HEK293 (cell line): ENCODE results near the gene CYB5R4.

Source experiments
- CTCF ChIA-PET: fragments of 350-600 bp; formaldehyde crosslinking; extraction: SDS; loops from one replicate; lab custom pipeline; 2021; ENCODE audit warnings: antibody characterized with exemption; lab: Yijun Ruan, JAX
- POLR2A ChIA-PET: fragments of 300-600 bp; formaldehyde crosslinking; extraction: SDS; loops from one replicate; lab custom pipeline; 2020; ENCODE audit warnings: antibody characterized with exemption, inconsistent platforms; lab: Yijun Ruan, JAX
- H3K27ac ChIP-seq: fragments of 200-500 bp; sonication (Bioruptor generic); 2 replicates; pipeline ENCODE4 v1.5.1; 2014; ENCODE audit warnings: low read depth, low read length, control low read depth, inconsistent platforms; ENCODE audit errors: extremely low read depth
- H3K36me3 ChIP-seq, 2 experiments: fragments of 200-500 bp in 1 of 2; sonication (Bioruptor generic) in 1 of 2; 1 replicate in 1 of 2; 2 replicates in 1 of 2; pipeline ENCODE4 v1.5.1; 2014 to 2017; ENCODE audit warnings: inconsistent platforms in 2 of 2, low read length in 2 of 2; ENCODE audit not compliant: control insufficient read depth in 2 of 2, insufficient read depth in 1 of 2
- H3K4me1 ChIP-seq: fragments of 200-500 bp; sonication (Bioruptor generic); 2 replicates; pipeline ENCODE4 v1.5.1; 2014; ENCODE audit warnings: mild to moderate bottlenecking, low read length, inconsistent platforms; ENCODE audit not compliant: control insufficient read depth, insufficient read depth
- H3K4me3 ChIP-seq: 2 replicates; pipeline ENCODE4 v1.5.1; 2011; ENCODE audit warnings: low read depth, mild to moderate bottlenecking, control low read depth, low read length, moderate library complexity
- H3K9me3 ChIP-seq: fragments of 200-500 bp; sonication (Bioruptor generic); 2 replicates; pipeline ENCODE4 v1.5.1; 2014; ENCODE audit warnings: low read depth, low read length, inconsistent platforms; ENCODE audit not compliant: control insufficient read depth, insufficient read depth
- GLIS2 ChIP-seq: fragments of 450-650 bp; formaldehyde crosslinking; IDR thresholded peaks from 2 replicates; pipeline ENCODE4 v1.5.1; 2016; ENCODE audit warnings: missing biosample characterization, missing genetic modification characterization
- KLF7 ChIP-seq: fragments of 450-650 bp; formaldehyde crosslinking; IDR thresholded peaks from 2 replicates; pipeline ENCODE4 v1.5.1; 2016; ENCODE audit warnings: missing biosample characterization, missing genetic modification characterization, borderline replicate concordance
- ZBTB8A ChIP-seq: fragments of 450-650 bp; formaldehyde crosslinking; IDR thresholded peaks from 2 replicates; pipeline ENCODE4 v1.5.1; 2016; ENCODE audit warnings: missing biosample characterization, missing genetic modification characterization
- ZFP3 ChIP-seq: fragments of 450-650 bp; formaldehyde crosslinking; IDR thresholded peaks from 2 replicates; pipeline ENCODE4 v1.5.1; 2016; ENCODE audit warnings: low read depth, missing biosample characterization, missing genetic modification characterization
- ZNF157 ChIP-seq: fragments of 450-650 bp; formaldehyde crosslinking; IDR thresholded peaks from 2 replicates; pipeline ENCODE4 v1.5.1; 2016; ENCODE audit warnings: missing biosample characterization, missing genetic modification characterization
- ZNF211 ChIP-seq: fragments of 450-650 bp; formaldehyde crosslinking; IDR thresholded peaks from 2 replicates; pipeline ENCODE4 v1.5.1; 2016; ENCODE audit warnings: low read depth, missing biosample characterization, missing genetic modification characterization
- ZNF266 ChIP-seq: fragments of 450-650 bp; formaldehyde crosslinking; IDR thresholded peaks from 2 replicates; pipeline ENCODE4 v1.5.1; 2016; ENCODE audit warnings: missing biosample characterization, missing genetic modification characterization, low read depth
- ZNF324 ChIP-seq: fragments of 450-650 bp; formaldehyde crosslinking; IDR thresholded peaks from 2 replicates; pipeline ENCODE4 v1.5.1; 2016; ENCODE audit warnings: missing biosample characterization, missing genetic modification characterization
- ZNF335 ChIP-seq: fragments of 450-650 bp; formaldehyde crosslinking; conservative IDR thresholded peaks from 2 replicates; pipeline ENCODE4 v1.5.1; 2016; ENCODE audit warnings: missing biosample characterization, missing genetic modification characterization
- ZNF350 ChIP-seq: fragments of 450-650 bp; formaldehyde crosslinking; IDR thresholded peaks from 2 replicates; pipeline ENCODE4 v1.5.0; 2017; ENCODE audit warnings: missing biosample characterization, mild to moderate bottlenecking, missing genetic modification characterization
- ZNF354C ChIP-seq: fragments of 450-650 bp; formaldehyde crosslinking; IDR thresholded peaks from 2 replicates; pipeline ENCODE4 v1.5.1; 2016; ENCODE audit warnings: missing biosample characterization, missing genetic modification characterization, low read depth, borderline replicate concordance
- ZNF394 ChIP-seq: fragments of 450-650 bp; formaldehyde crosslinking; IDR thresholded peaks from 2 replicates; pipeline ENCODE4 v1.5.1; 2016; ENCODE audit warnings: missing biosample characterization, missing genetic modification characterization, mild to moderate bottlenecking, moderate library complexity, borderline replicate concordance
- ZNF473 ChIP-seq: fragments of 450-650 bp; formaldehyde crosslinking; IDR thresholded peaks from 2 replicates; pipeline ENCODE4 v1.5.1; 2017; ENCODE audit warnings: missing biosample characterization, missing genetic modification characterization
- ZNF514 ChIP-seq: fragments of 450-650 bp; formaldehyde crosslinking; IDR thresholded peaks from 2 replicates; pipeline ENCODE4 v1.5.1; 2016; ENCODE audit warnings: missing biosample characterization, missing genetic modification characterization
- ZNF555 ChIP-seq: fragments of 450-650 bp; formaldehyde crosslinking; conservative IDR thresholded peaks from 2 replicates; pipeline ENCODE4 v1.5.1; 2017; ENCODE audit warnings: missing biosample characterization, mild to moderate bottlenecking, missing genetic modification characterization, inconsistent platforms
- ZNF654 ChIP-seq: fragments of 450-650 bp; formaldehyde crosslinking; IDR thresholded peaks from 2 replicates; pipeline ENCODE4 v1.5.1; 2016; ENCODE audit warnings: low read depth, missing biosample characterization, missing genetic modification characterization
- ZNF785 ChIP-seq: fragments of 450-650 bp; formaldehyde crosslinking; IDR thresholded peaks from 2 replicates; pipeline ENCODE4 v1.5.1; 2016; ENCODE audit warnings: missing biosample characterization, missing genetic modification characterization
- ZNF791 ChIP-seq: fragments of 450-650 bp; formaldehyde crosslinking; IDR thresholded peaks from 2 replicates; pipeline ENCODE4 v1.5.1; 2016; ENCODE audit warnings: missing biosample characterization, missing genetic modification characterization
- ZNF830 ChIP-seq: fragments of 450-650 bp; IDR thresholded peaks from 2 replicates; pipeline ENCODE4 v1.5.0; 2018; ENCODE audit warnings: missing biosample characterization, missing genetic modification characterization, low read depth, mild to moderate bottlenecking, moderate library complexity
- TF ChIP-seq, protein P1 (sequence below): fragments of 450-650 bp; formaldehyde crosslinking; IDR thresholded peaks from 2 replicates; pipeline ENCODE4 v1.5.1; 2016; ENCODE audit warnings: missing biosample characterization, missing genetic modification characterization
- TF ChIP-seq, protein P2 (sequence below): fragments of 450-650 bp; formaldehyde crosslinking; IDR thresholded peaks from 2 replicates; pipeline ENCODE4 v1.5.1; 2016; ENCODE audit warnings: missing biosample characterization, missing genetic modification characterization
- TF ChIP-seq, protein P3 (sequence below): fragments of 450-650 bp; formaldehyde crosslinking; conservative IDR thresholded peaks from 2 replicates; pipeline ENCODE4 v1.5.1; 2016; ENCODE audit warnings: low read depth, missing biosample characterization, missing genetic modification characterization
- TF ChIP-seq, protein P4 (sequence below): fragments of 450-650 bp; formaldehyde crosslinking; IDR thresholded peaks from 2 replicates; pipeline ENCODE4 v1.5.1; 2017; ENCODE audit warnings: missing biosample characterization, missing genetic modification characterization

Gene CYB5R4

DNA sequence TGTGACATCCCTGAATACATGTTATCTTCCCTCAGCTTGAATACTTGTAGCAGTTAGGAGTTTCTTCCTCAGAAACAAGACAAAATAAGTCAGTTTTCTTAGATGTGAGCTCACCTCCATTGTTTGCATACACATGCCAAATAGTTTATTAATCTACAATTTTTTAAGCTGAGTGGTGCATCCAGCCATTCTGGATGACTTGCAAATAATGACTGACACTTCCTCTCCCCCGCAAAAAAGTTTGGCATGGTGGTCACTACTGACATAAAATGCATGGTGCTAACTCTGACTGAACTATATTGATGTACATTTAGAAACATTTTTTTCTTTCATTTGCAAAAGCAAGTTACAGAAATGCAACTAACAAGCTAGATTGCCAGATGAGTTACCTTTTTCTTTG lies 55.5 kb downstream of the CYB5R4 start:
- no peak for TF ChIP-seq ZNF211 (tag by site-specific recombination)
- TF ChIP-seq GLIS2 (tag by site-specific recombination): no peak
- TF ChIP-seq, protein P1, sequence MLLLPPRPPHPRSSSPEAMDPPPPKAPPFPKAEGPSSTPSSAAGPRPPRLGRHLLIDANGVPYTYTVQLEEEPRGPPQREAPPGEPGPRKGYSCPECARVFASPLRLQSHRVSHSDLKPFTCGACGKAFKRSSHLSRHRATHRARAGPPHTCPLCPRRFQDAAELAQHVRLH: no peak
- TF ChIP-seq, protein P2, sequence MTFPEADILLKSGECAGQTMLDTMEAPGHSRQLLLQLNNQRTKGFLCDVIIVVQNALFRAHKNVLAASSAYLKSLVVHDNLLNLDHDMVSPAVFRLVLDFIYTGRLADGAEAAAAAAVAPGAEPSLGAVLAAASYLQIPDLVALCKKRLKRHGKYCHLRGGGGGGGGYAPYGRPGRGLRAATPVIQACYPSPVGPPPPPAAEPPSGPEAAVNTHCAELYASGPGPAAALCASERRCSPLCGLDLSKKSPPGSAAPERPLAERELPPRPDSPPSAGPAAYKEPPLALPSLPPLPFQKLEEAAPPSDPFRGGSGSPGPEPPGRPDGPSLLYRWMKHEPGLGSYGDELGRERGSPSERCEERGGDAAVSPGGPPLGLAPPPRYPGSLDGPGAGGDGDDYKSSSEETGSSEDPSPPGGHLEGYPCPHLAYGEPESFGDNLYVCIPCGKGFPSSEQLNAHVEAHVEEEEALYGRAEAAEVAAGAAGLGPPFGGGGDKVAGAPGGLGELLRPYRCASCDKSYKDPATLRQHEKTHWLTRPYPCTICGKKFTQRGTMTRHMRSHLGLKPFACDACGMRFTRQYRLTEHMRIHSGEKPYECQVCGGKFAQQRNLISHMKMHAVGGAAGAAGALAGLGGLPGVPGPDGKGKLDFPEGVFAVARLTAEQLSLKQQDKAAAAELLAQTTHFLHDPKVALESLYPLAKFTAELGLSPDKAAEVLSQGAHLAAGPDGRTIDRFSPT: no peak
- TF ChIP-seq, protein P3, sequence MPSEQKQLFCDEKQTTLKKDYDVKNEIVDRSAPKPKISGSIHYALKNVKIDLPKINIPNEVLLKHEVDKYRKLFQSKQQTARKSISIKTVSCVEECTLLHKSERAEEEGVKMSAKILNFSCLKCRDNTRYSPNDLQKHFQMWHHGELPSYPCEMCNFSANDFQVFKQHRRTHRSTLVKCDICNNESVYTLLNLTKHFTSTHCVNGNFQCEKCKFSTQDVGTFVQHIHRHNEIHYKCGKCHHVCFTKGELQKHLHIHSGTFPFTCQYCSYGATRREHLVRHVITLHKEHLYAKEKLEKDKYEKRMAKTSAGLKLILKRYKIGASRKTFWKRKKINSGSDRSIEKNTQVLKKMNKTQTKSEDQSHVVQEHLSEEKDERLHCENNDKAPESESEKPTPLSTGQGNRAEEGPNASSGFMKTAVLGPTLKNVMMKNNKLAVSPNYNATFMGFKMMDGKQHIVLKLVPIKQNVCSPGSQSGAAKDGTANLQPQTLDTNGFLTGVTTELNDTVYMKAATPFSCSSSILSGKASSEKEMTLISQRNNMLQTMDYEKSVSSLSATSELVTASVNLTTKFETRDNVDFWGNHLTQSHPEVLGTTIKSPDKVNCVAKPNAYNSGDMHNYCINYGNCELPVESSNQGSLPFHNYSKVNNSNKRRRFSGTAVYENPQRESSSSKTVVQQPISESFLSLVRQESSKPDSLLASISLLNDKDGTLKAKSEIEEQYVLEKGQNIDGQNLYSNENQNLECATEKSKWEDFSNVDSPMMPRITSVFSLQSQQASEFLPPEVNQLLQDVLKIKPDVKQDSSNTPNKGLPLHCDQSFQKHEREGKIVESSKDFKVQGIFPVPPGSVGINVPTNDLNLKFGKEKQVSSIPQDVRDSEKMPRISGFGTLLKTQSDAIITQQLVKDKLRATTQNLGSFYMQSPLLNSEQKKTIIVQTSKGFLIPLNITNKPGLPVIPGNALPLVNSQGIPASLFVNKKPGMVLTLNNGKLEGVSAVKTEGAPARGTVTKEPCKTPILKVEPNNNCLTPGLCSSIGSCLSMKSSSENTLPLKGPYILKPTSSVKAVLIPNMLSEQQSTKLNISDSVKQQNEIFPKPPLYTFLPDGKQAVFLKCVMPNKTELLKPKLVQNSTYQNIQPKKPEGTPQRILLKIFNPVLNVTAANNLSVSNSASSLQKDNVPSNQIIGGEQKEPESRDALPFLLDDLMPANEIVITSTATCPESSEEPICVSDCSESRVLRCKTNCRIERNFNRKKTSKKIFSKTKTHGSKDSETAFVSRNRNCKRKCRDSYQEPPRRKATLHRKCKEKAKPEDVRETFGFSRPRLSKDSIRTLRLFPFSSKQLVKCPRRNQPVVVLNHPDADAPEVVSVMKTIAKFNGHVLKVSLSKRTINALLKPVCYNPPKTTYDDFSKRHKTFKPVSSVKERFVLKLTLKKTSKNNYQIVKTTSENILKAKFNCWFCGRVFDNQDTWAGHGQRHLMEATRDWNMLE (tag by site-specific recombination): no peak
- TF ChIP-seq, protein P4, sequence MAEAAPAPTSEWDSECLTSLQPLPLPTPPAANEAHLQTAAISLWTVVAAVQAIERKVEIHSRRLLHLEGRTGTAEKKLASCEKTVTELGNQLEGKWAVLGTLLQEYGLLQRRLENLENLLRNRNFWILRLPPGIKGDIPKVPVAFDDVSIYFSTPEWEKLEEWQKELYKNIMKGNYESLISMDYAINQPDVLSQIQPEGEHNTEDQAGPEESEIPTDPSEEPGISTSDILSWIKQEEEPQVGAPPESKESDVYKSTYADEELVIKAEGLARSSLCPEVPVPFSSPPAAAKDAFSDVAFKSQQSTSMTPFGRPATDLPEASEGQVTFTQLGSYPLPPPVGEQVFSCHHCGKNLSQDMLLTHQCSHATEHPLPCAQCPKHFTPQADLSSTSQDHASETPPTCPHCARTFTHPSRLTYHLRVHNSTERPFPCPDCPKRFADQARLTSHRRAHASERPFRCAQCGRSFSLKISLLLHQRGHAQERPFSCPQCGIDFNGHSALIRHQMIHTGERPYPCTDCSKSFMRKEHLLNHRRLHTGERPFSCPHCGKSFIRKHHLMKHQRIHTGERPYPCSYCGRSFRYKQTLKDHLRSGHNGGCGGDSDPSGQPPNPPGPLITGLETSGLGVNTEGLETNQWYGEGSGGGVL (tag by site-specific recombination): no peak
- no peak for TF ChIP-seq ZNF350 (tag by site-specific recombination)
- TF ChIP-seq ZBTB8A: no peak
- no peak for TF ChIP-seq ZNF791
- no peak for TF ChIP-seq ZNF555
- TF ChIP-seq ZNF157 (tag by site-specific recombination): no peak
- no peak for TF ChIP-seq ZNF473 (tag by site-specific recombination)
- TF ChIP-seq ZNF354C (tag by site-specific recombination): no peak
- no peak for TF ChIP-seq ZNF785 (tag by site-specific recombination)
- no peak for TF ChIP-seq ZNF266 (tag by site-specific recombination)
- no peak for TF ChIP-seq ZNF654
- TF ChIP-seq, all 188 proteins: peak for 0
- Histone ChIP-seq H3K4me3 (no peak overlapping the region), H3K9me3 (no peaks in the 10 kb centered on the region), H3K4me1 (no peaks in the 10 kb centered on the region), H3K27ac (no peak overlapping the region), H3K36me3 (no peaks in the 10 kb centered on the region)
- ChIA-PET CTCF (no interaction called here), POLR2A (no interaction called here)

DNA sequence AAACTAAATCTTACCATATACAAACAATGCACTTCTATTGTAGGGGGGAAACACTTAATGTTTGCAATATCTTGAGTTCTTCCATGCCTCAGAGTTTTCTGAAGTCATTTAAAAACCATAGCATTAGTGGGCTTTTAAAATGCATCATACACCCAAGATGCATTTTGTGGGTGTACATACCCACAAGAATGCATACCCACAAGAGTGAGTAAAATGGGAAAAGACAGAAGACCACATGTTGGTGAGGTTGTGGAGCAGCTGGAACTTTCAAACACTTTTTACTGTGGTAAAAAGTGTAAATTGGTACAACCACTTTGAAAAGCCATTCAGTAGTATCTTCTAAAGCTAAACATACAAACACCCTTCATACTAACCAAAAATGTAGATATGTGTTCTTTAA lies 57.5 kb downstream of the CYB5R4 start:
- Histone ChIP-seq H3K36me3 (no peaks in the 10 kb centered on the region), H3K4me3 (no peak overlapping the region), H3K4me1 (no peaks in the 10 kb centered on the region), H3K27ac (no peak overlapping the region), H3K9me3 (no peaks in the 10 kb centered on the region)
- TF ChIP-seq ZNF394 (tag by site-specific recombination) (no peak), KLF7 (no peak), ZFP3 (tag by site-specific recombination) (no peak), ZNF335 (no peak), ZNF830 (tag by site-specific recombination) (no peak), ZNF324 (tag by site-specific recombination) (no peak), ZNF514 (tag by site-specific recombination) (no peak)
- ChIA-PET CTCF (interaction anchor here (0.7 to 1.6 kb wide), 2 partner anchors 505 to 1406 kb away, joined by 4 read pairs; no protein-coding TSS in a partner anchor), POLR2A (no interaction called here)
